Globus pallidus (tissue), 1 donor: ENCODE results near the gene VPS13C.
"Not testable (repeated sequence)": the region's sequence is repeated elsewhere in the genome, so short reads cannot be mapped to it uniquely, and the experiment has no call there.

Source experiments
- DNase-seq: peaks from one replicate; pipeline ENCODE4 v3.0.0-alpha.2; 2015; ENCODE audit warnings: low spot score

Gene VPS13C

GRCh38 chr15:62047282-62047827 is 12.9 kb downstream of the VPS13C start:
- DNase-seq, result no peak

GRCh38 chr15:62046078-62046743 is 14.0 kb downstream of the VPS13C start:
- DNase-seq, result no peak

GRCh38 chr15:62035256-62035924 is 24.9 kb downstream of the VPS13C start:
- no peak for DNase-seq

GRCh38 chr15:62027916-62028315 is 32.3 kb downstream of the VPS13C start:
- DNase-seq, result no peak

- no peak for DNase-seq
Observed at GRCh38 chr15:62027263-62027565, 33.0 kb downstream of the VPS13C start.

GRCh38 chr15:62026487-62027262 is 33.6 kb downstream of the VPS13C start:
- DNase-seq, result no peak

- no peak for DNase-seq
Observed at GRCh38 chr15:62021991-62022600, 38.2 kb downstream of the VPS13C start.

GRCh38 chr15:62020576-62021160 is 39.6 kb downstream of the VPS13C start:
- no peak for DNase-seq

GRCh38 chr15:62005354-62005753 is 54.9 kb downstream of the VPS13C start:
- not testable (repeated sequence) for DNase-seq

GRCh38 chr15:61997786-61998185 is 62.5 kb downstream of the VPS13C start:
- DNase-seq, result no peak

GRCh38 chr15:61996056-61996635 is 64.1 kb downstream of the VPS13C start:
- DNase-seq, result no peak

GRCh38 chr15:61994216-61994615 is 66.0 kb downstream of the VPS13C start:
- DNase-seq, result no peak

GRCh38 chr15:61992518-61992917 is 67.7 kb downstream of the VPS13C start:
- DNase-seq, result no peak

- no peak for DNase-seq
Observed at GRCh38 chr15:61989667-61990066, 70.6 kb downstream of the VPS13C start.

- no peak for DNase-seq
Observed at GRCh38 chr15:61987824-61988223, 72.4 kb downstream of the VPS13C start.

GRCh38 chr15:61983081-61983480 is 77.2 kb downstream of the VPS13C start:
- DNase-seq, result no peak

- DNase-seq, result no peak
Observed at GRCh38 chr15:61978225-61978624, 82.0 kb downstream of the VPS13C start.

- DNase-seq, result no peak
Observed at GRCh38 chr15:61974759-61975158, 85.5 kb downstream of the VPS13C start.

GRCh38 chr15:61974118-61974517 is 86.1 kb downstream of the VPS13C start:
- no peak for DNase-seq

- DNase-seq, result peak; percentile 9
Observed at GRCh38 chr15:61951949-61952348, 108.3 kb downstream of the VPS13C start.

GRCh38 chr15:61946778-61947177 is 113.5 kb downstream of the VPS13C start:
- DNase-seq, result no peak

- DNase-seq, result no peak
Observed at GRCh38 chr15:61943992-61944391, 116.3 kb downstream of the VPS13C start.
